Measurements from ENCODE around the gene NTF4.
A peak's percentile ranks its signal among the peaks of the same experiment; 100 is the strongest.
"Not testable (repeated sequence)": the region's sequence is repeated elsewhere in the genome, so short reads cannot be mapped to it uniquely, and the experiment has no call there.

Gene NTF4

DNA sequence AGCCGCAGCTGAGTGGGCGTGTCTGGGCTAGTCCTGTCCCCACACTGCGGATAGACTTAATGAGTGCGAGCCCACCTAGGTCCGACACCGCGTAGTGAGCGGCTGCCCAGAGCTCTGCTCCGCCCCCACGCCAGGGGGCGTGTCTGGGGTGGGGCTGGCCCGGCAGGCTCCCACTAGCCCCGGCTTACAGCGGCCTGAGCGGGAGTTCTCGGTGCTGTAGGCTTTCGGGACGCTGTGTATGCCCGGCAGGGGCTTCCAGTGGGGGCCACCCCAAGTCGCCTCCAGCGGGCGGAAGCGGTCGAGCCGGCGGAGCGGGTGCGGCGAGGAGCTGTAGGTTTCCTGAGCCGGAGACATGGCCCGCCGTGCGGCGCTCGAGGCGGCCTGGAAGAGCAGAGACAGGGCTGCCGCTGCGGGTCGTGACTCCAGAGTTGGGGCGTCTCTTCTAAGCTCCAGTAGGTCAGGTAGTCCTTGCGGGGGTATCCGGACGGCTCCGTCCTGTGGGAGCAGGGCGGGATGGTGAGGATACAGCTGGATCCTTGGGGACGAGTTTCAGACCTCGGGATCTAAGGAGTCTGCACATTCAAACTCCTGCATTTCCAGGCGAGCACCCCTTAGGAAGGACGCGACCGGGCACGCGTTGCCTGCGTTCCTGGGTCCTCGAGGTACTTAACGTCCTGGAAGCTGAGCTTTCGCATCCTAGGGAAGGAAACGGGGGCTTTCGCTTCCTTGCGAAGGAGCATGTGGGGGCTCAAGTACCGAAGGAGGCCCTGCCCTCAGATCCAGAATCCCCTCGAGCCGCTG is 8.3 kb downstream of the NTF4 start:
- DNase-seq, result peak; percentile 46

DNA sequence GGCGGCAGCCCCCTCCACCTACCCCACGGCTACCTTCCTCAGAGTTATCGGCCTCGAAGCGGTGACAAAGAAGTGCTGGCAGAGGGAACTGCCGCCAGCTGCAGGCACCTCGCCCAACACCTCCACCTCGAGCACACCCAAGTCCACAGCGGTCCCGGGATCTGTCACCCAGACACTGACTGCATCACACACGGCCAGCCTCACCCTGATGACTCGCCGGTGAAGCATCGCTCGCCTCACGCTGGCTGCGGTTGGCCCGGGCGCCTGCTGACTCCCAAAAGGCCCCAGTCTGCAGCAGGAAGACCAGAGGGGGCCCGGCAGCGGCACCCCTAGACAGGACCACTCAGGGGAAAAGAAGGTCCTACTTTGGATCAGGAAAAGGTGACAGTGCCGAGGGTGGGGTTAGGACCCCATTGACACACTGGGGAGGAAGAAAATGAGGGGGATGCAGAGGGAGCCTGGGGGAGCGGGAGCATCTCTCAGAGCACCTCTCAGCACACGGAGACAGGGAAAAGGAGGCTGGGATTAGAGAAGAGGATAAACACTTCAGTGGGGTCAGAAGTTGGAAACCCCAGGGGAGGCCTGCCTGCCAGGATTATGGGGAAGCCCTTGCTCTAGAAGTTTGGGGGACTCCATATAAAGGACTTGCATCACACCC is 14.1 kb downstream of the NTF4 start:
- DNase-seq, result not testable (repeated sequence)

DNA sequence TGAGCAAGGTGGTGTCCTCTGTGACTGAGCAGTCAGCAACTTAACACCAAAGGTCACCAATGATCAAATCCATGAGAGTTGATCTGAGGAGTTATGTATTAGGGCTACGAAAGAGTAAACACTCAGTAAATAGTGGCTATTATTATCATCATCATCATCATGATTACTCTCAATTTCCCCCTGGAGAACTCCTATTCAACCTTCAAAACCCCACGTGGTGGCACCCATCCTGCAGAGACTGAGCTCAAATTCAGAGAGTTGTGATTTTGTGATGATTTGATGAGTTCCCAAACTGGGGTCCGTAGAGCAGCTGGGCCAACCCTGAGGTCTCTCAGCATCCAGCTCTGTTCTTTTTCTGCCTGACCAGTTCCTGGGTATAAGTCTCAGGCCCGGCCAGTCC is 14.8 kb downstream of the NTF4 start:
- not testable (repeated sequence) for DNase-seq

DNA sequence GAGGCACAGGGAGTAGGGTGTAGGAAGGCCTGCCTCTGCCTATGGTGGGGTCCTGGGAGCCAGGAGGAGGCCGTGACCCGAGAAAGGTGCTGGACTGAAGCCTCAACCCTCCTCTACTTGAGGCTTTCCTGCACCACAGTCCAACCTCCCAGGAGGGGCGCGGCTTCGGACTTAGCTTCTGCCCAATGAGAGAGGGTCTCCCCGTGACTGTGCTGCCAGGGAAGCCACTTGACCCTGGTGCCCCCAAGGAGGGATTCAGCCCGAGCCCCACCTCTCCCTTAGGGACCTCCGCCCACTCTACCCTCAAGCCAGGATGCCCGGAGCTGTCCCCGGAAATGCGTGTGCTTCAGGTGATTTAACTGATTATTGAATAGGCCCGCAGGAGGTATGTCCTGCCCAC is 15.6 kb downstream of the NTF4 start, which contains the start of gene CGB8:
Gene CGB8, minus strand, starts transcription at position 101 of the 400 bp plus-strand sequence. CDS start 372 bp downstream, outside the sequence.
- not testable (repeated sequence) for DNase-seq

DNA sequence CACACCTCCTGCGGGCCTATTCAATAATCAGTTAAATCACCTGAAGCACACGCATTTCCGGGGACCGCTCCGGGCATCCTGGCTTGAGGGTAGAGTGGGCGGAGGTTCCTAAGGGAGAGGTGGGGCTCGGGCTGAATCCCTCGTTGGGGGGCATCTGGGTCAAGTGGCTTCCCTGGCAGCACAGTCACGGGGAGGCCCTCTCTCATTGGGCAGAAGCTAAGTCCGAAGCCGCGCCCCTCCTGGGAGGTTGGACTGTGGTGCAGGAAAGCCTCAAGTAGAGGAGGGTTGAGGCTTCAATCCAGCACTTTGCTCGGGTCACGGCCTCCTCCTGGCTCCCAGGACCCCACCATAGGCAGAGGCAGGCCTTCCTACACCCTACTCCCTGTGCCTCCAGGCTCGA is 21.1 kb downstream of the NTF4 start, which contains the start of gene CGB5:
Gene CGB5, plus strand, starts transcription at position 301 of the 400 bp plus-strand sequence. CDS start 362 bp downstream, outside the sequence.
- DNase-seq, result not testable (repeated sequence)

DNA sequence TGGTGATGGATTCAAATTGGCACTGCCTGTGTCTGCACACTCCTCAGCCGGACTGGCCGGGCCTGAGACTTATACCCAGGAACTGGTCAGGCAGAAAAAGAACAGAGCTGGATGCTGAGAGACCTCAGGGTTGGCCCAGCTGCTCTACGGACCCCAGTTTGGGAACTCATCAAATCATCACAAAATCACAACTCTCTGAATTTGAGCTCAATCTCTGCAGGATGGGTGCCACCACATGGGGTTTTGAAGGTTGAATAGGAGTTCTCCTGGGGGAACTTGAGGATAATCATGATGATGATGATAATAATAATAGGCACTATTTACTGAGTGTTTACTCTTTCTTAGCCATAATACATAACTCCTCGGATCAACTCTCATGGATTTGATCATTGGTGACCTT is 22.0 kb downstream of the NTF4 start:
- DNase-seq, result not testable (repeated sequence)

DNA sequence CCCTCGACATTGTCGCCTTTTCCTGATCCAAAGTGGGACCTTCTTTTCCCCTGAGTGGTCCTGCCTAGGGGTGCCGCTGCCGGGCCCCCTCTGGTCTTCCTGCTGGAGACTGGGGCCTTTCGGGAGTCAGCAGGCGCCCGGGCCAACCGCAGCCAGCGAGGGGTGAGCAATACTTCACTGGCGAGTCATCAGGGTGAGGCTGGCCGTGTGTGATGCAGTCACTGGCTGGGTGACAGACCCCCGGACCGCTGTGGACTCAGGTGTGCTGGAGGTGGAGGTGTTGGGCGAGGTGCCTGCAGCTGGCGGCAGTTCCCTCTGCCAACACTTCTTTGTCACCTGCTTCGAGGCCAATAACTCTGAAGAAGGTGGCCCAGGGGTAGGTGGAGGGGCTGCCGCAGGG is 22.4 kb downstream of the NTF4 start:
- DNase-seq, result no peak

DNA sequence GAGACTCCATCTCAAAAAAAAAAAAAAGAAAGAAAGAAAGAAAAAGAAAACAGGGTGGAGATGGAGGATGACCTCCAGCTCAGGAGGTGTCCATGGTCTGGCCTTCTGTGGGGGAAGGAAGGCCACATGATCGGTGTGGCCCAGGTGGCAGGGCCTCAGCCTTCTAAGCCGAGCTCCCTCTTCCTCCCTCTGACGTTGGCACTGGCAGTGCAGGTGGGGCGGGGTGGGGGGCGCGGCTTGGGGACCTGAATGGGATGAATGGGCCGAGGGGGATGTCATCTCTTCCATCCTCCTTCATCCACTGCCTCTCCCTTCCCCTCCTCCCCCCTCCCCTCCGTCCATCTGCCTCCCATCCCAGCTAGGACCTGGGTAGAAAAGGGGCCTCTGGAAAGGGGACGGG is 24.9 kb downstream of the NTF4 start:
- DNase-seq, result not testable (repeated sequence)

DNA sequence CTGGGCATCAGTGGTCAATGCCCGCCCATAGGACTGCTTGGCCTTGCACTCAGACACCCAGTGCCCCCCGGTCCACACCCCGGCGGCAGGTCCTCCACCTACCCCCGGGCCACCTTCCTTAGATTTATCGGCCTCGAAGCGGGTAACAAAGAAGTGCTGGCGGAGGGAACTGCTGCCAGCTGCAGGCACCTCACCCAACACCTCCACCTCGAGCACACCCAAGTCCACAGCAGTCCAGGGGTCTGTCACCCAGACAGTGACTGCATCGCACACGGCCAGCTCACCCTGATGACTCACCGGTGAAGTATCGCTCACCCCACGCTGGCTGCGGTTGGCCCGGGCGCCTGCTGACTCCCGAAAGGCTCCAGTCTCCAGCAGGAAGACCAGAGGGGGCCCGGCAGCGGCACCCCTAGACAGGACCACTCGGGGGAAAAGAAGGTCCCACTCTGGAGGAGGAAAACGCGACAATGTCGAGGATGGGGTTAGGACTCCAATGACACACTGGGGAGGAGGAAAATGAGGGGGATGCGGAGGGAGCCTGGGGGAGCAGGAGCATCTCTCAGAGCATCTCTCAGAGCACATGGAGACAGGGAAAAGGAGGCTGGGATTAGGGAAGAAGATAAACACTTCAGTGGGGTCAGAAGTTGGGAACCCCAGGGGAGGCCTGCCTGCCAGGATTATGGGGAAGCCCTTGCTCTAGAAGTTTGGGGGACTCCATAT is 25.9 kb downstream of the NTF4 start:
- DNase-seq, result not testable (repeated sequence)

DNA sequence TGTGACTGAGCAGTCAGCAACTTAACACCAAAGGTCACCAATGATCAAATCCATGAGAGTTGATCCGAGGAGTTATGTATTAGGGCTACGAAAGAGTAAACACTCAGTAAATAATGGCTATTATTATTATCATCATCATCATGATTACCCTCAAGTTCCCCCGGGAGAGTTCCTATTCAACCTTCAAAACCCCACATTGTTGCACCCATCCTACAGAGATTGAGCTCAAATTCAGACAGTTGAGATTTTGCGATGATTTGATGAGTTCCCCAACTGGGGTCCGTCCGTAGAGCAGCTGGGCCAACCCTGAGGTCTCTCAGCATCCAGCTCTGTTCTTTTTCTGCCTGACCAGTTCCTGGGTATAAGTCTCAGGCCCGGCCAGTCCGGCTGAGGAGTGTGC is 26.5 kb downstream of the NTF4 start:
- not testable (repeated sequence) for DNase-seq

DNA sequence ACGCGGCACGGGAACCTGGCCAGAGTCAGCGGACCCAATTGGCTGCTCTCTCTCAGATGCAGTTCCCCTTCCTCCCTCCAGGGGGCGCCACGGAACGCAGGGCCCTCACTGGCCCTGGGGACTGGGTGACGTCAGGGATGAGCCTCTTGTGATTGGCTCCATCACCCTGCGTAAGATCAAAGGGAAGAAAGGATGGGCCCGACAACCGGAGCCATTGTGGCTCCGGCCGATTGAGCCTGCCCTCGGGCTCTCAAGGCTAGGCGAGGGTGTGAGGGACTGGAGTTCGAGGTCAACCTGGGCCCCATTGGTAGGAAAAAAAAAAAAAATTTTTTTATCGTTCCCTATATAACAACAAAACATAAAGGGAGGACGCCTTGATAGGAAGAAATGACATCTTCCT is 27.8 kb downstream of the NTF4 start, which contains the start of gene CGB1:
Gene CGB1, minus strand, starts transcription at position 81 of the 400 bp plus-strand sequence. CDS start 184 bp downstream, outside the sequence.
- peak; percentile 74 for DNase-seq

DNA sequence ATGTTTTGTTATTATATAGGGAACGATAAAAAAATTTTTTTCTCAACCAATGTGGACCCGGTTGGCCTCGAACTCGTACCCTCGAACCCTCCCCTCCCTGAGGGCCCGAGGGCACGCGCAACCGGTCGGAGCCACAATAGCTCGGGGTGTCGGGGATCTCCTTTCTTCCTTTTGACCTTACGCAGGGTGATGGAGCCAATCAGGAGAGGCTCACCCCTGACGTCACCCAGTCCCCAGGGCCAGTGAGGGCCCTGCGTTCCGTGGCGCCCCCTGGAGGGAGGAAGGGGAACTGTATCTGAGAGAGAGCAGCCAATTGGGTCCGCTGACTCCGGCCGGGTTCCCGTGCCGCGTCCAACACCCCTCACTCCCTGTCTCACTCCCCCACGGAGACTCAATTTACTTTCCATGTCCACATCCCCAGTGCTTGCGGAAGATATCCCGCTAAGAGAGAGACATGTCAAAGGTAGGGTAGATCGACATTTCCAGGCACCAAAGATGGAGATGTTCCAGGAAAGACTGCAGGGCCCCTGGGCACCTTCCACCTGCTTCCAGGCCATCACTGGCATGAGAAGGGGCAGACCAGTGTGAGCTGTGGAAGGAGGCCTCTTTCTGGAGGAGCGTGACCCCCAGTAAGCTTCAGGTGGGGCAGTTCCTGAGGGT is 32.8 kb downstream of the NTF4 start, which contains the start of gene CGB2:
Gene CGB2, plus strand, starts transcription at position 249 of the 660 bp plus-strand sequence. Its CDS starts 206 bp downstream, at position 455.
- DNase-seq, result peak; percentile 91

DNA sequence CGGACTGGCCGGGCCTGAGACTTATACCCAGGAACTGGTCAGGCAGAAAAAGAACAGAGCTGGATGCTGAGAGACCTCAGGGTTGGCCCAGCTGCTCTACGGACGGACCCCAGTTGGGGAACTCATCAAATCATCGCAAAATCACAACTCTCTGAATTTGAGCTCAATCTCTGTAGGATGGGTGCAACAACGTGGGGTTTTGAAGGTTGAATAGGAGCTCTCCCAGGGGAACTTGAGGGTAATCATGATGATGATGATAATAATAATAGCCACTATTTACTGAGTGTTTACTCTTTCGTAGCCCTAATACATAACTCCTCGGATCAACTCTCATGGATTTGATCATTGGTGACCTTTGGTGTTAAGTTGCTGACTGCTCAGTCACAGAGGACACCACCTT is 34.3 kb downstream of the NTF4 start:
- DNase-seq, result not testable (repeated sequence)

DNA sequence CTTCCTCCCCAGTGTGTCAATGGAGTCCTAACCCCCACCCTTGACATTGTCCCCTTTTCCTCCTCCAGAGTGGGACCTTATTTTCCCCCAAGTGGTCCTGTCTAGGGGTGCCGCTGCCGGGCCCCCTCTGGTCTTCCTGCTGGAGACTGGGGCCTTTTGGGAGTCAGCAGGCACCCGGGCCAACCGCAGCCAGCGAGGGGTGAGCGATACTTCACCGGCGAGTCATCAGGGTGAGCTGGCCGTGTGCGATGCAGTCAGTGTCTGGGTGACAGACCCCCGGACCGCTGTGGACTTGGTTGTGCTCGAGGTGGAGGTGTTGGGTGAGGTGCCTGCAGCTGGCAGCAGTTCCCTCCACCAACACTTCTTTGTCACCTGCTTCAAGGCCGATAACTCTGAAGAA is 34.9 kb downstream of the NTF4 start:
- DNase-seq, result not testable (repeated sequence)

DNA sequence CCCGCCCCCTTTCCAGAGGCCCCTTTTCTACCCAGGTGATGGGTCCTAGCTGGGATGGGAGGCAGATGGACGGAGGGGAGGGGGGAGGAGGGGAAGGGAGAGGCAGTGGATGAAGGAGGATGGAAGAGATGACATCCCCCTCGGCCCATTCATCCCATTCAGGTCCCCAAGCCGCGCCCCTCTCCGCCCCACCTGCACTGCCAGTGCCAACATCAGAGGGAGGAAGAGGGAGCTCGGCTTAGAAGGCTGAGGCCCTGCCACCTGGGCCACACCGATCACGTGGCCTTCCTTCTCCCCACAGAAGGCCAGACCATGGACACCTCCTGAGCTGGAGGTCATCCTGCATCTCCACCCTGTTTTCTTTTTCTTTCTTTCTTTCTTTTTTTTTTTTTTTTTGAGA is 35.9 kb downstream of the NTF4 start:
- not testable (repeated sequence) for DNase-seq

DNA sequence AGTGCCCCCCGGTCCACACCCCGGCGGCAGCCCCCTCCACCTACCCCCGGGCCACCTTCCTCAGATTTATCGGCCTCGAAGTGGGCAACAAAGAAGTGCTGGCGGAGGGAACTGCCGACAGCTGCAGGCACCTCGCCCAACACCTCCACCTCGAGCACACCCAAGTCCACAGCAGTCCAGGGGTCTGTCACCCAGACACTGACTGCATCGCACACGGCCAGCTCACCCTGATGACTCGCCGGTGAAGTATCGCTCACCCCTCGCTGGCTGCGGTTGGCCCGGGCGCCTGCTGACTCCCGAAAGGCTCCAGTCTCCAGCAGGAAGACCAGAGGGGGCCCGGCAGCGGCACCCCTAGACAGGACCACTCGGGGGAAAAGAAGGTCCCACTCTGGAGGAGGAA is 39.0 kb downstream of the NTF4 start:
- DNase-seq, result not testable (repeated sequence)

DNA sequence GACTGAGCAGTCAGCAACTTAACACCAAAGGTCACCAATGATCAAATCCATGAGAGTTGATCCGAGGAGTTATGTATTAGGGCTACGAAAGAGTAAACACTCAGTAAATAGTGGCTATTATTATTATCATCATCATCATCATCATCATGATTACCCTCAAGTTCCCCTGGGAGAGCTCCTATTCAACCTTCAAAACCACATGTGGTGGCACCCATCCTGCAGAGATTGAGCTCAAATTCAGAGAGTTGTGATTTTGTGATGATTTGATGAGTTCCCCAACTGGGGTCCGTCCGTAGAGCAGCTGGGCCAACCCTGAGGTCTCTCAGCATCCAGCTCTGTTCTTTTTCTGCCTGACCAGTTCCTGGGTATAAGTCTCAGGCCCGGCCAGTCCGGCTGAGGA is 39.5 kb downstream of the NTF4 start:
- DNase-seq, result not testable (repeated sequence)

DNA sequence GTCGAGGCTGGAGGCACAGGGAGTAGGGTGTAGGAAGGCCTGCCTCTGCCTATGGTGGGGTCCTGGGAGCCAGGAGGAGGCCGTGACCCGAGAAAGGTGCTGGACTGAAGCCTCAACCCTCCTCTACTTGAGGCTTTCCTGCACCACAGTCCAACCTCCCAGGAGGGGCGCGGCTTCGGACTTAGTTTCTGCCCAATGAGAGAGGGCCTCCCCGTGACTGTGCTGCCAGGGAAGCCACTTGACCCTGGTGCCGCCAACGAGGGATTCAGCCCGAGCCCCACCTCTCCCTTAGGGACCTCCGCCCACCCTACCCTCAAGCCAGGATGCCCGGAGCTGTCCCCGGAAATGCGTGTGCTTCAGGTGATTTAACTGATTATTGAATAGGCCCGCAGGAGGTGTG is 40.4 kb downstream of the NTF4 start, which contains the start of gene CGB3:
Gene CGB3, minus strand, starts transcription at position 101 of the 400 bp plus-strand sequence. CDS start 362 bp downstream, outside the sequence.
- DNase-seq, result not testable (repeated sequence)

DNA sequence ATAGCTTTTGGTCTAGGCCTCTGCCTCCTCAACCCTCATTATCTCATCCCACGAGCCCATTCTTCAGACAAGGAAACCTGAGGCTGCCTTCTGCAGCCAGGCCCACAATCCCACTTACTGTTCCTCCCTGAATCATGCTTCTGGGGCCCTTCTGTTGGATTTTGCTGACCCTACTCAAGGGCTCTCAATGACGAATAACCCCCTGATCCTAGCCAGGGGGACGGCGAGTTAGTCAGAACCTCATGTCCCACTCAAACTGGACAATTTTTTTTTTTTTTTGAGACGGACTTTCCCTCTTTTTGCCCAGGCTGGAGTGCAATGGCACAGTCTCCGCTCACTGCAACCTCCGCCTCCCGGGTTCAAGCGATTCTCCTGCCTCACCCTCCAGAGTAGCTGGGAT is 42.5 kb downstream of the NTF4 start:
- no peak for DNase-seq

DNA sequence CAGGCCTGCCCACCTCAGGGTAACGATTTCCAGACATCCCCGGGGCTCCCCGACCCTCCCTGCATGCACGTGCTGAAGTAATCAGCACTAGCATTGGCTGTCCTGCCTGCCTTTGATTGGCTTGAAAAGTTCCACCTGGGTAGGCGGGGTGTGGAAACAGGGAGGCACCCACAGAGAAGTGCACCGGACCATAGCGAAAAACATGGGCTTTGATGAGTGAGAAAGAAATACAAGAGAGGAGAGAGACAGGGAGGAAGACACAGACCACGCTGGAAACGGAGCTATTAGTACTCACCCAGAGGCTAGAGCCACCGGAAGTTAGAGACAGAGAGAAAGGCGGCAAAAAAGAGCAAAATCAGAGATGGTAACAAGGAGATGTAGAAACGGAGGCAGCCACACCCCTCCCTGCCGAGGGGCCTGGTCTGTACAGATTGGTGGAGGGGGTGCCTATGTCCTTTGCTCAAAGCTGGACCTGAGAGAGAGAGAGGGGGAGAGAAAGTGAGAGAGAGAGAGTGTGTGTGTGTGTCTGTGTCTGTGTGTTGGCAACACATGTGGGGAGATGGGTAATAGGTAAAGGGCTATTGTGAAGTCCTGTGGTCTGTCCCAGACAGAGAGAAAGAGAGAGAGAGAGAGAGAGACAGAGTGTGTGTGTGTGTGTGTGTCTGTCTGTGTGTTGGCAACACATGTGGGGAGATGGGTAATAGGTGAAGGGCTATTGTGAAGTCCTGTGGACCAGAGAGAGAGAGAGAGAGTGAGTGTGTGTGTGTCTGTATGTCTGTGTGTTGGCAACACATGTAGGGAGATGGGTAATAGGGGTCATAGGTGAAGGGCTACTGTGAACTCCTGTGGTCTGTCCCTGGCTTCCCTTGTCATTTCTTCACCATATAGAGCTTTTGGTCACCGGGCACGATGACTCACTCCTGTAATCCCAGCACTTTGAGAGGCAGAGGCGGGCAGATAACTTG is 43.4 kb downstream of the NTF4 start:
- no peak for DNase-seq

DNA sequence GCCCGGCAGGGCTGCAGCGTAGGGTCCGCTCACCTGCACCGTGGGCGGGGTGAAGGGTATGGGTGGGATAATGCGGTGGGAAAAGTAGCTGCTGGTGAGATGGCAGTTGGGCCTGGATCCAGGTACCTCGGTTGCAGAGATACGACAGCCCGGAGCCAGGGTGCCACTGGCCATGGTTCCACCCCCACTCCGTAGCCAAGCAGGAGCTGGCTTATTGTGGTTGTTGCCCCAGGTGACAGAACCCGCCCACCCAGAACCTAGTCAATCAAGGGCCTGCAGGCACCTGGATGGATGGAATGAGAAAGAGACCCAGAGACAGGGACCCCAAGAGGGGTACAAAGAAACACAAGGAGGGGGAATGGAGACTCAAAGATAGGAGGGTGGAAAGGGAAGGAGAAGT is 44.3 kb downstream of the NTF4 start:
- peak; percentile 22 for DNase-seq
